Lung microvascular endothelial cell (primary cell): ENCODE measurements around the gene DRD2. TPM values are rescaled to one million over a fixed set of nuclear protein-coding genes. Genes with fewer than 3 reads are reported as not detected.
"Not testable (repeated sequence)": the region's sequence is repeated elsewhere in the genome, so short reads cannot be mapped to it uniquely, and the experiment has no call there.

ENCODE experiments used
- DNase-seq, 2 donors: peaks; one replicate each; pipeline versions ENCODE4 v3.0.0 to v3.0.0-alpha.2; 2010; ENCODE audit warnings: low read depth in 2 of 2
- total RNA-seq: library from RNA; depleted of rRNA; stranded (reverse); fragments of >200 nt; gene quantifications from 2 replicates; pipeline ENCODE4 v1.2.1, GENCODE V29; 2014

DRD2 gene
- total RNA-seq, result not detected in 2 replicates

DNA sequence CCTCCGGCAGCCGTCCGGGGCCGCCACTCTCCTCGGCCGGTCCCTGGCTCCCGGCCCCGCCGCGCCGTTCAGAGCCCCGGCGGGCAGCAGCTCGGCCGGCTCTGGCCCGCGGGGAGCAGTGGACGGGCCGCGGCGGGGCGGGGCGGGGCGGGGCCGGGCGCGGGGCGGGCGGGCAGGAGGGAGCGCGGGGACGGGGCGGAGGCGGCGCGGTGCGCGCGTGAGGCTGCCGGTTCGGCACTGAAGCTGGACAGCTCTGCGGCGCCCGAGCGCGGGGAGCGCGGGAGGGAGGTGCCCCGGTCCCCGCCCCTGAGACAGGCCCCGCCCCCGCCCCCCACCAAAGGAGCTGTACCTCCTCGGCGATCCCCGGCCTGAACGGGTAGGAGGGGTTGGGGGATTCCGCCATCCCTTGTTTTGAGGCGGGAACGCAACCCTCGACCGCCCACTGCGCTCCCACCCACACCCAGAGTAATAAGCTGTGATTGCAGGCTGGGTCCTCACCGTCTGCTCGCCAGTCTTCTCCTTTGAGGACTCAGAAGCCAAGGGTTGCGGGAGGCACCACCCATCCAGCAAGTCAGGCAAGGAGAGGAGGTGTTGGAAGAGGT lies at the start of gene DRD2:
Gene DRD2 (minus strand): TSS at position 239 of the 602 bp plus-strand sequence. CDS start 50,747 bp downstream, outside the sequence.
- peak in 1 of 2 donors; percentile 7 for DNase-seq

DNA sequence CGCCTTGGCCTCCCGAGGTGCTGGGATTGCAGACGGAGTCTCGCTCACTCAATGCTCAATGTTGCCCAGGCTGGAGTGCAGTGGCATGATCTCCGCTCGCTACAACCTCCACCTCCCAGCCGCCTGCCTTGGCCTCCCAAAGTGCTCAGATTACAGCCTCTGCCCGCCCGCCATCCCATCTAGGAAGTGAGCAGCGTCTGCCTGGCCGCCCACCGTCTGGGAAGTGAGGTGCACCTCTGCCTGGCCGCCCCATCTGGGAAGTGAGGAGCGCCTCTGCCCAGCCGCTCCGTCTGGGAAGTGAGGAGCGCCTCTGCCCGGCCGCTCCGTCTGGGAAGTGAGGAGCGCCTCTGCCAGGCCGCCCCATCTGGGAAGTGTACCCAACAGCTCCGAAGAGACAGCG lies 48.7 kb upstream of the DRD2 start:
- DNase-seq, result not testable (repeated sequence)

DNA sequence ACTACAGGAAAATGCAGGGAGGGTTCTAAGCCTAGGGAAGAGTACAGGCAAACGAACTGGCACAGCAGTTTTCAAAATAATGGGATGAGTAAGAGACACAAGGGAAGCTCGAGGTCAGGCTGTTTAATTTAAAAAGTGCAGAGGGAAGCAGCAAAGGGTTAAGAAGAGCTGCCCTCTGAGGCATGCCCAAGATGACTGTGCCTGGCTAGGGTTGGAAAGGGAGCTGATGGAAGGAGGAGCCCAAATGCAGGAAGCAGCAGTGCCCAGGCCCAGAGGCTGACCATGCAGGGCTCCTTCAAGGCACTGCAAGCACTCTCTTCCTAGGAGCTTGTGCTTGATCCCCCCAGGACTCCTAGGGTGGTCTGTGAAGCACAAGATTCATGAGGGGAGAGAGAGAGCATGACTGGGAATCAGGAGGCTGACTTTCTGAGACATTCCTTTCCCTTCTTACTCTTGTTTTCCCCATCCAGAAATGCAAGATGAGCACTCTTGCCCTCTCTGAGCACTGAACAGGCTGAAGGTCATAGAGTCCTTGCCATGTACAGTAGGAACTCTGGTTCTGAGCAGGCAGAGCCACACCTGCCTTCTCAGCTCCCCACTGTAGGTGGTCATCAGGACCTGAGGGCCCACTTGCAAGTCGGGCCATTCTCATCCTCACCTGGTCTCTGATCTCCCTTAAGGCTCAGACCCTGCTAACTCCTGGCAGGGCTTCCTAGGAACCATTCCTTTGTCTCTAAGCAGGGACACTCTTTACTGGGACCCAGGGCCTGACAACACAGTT lies 46.7 kb upstream of the DRD2 start:
- DNase-seq, result no peak

DNA sequence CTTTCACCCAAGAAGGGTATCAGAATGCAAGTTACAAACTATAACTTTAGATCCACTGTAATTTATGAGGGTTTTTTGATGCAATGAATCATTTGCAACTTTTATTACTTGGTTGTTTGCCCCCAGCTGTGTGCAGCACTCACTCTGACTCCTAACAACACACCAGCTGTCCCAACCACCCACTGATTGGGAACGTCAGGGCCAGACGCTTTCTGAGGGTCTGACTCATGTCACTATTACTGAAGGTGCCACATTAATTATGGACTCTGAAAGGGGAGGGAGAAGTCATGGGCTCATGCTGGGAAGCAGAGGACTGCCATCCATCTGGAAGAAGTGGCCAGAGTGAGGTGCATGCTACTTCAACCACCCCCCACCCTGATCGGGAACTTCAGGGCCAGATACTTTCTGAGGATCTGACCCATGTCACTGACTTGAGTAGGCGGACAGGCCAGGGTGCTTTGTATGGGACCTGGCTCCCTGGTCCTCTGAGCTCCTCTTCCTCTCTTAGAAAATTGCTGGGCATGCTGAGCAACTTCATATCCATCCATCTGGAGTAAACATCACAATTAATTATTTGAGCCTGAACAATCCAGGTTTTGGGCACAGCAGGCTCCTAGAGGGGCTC lies 44.9 kb upstream of the DRD2 start:
- no peak for DNase-seq

DNA sequence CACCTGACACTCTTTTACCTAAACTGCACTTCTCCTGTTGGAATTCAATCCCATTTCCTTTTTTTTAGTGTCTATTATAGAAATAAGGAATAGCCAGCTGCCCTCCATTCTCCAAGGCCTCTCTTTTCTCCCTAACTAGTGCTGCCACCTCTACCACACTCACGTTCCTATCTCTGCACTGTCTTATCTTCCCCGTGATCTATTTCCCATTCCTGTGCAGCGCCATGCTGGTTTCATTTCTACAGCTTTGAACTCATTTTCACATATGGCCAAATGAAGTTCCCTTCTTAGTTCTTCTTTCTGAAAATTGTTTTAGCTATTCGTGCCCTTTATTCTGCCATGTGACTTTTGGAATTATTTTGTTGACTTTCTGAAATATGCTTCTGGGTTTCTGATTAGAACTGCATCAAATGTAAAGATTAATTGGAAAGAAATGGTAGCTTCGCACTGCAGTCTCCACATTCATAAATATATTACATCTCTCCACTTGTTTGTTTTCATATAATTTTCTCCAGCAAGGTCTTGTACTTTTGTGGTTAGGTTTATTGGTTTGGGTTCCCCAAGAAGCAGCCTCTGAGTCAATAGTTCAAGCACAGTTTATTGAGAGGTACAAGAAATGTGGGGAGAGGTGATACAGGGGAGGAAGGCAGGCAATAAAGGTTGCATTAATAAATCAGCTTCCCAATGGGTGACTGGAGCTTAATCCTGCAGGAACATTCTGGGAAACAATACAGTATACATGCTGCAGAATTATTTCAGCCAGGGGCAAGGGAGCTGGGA lies 43.7 kb upstream of the DRD2 start:
- DNase-seq, result no peak

DNA sequence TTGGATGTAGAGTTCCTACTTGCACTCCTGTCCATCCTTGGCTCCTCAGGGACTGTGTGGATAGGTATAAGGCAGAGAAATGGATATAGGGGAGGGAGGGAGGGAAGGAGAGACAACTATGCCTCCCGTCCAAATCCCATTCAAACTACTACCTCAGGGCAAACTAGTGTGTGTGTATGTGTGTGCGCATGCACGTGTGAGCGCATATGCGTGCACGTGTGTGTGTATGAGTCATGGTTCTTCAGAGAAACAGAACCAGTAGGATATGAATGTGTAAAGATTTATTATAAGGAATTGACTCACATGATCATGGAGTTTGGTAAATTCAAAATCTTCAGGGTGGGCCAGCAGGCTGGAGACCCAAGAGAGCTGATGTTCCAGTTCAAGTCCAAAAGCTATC lies 42.2 kb upstream of the DRD2 start:
- DNase-seq, result no peak

DNA sequence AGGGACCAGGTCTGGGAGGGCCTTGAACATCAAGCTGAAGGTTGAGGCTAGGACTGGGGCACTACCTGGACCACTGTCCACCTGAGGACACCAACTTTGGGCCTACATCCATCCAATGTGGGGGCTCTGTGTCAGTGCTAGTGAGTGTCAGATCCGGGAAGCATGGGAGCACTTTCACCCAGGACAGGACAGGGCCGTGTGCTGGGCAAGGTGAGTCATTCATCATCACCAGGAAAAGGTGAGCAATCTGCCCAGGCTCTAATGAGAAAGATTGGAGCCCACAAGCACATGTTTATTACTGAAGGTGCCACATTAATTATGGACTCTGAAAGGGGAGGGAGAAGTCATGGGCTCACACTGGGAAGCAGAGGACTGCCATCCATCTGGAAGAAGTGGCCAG lies 39.7 kb upstream of the DRD2 start:
- no peak for DNase-seq

DNA sequence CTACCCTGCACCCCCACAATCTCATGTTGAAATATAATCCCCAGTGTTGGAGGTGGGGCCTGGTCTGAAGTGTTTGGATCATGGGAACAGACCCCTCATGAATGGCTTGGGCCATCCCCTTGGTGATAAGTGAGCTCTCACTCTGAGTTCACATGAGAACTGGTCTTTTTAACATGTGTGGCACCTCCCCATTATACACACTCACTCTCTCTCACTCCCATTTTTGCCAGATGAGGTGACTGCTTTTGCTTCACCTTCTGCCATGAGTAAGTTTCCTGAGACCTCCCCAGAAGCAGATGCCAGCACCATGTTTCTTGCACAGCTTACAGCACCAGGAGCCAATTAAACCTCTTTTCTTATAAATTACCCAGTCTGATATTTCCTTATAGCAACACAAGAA lies 32.1 kb upstream of the DRD2 start:
- DNase-seq, result no peak

DNA sequence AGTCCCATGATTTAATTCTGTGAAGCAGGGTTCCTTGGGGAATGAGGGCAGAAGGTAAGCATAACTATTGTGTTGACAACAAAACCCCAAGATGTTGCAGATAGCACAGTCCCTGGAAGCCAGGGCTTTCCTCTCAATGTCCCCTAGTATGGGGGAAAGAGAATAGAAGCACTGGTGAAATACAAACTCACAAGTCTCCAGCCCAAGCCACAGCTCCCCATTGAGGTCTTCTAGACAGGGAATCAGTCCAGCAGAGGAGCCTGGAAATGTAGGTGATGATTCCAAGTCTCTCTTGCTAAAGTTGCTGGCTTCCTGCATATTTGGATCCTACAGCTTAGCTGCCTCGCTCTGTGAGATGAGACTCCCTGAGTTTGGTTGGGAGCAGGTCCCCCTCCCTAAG lies 31.7 kb upstream of the DRD2 start:
- no peak for DNase-seq

DNA sequence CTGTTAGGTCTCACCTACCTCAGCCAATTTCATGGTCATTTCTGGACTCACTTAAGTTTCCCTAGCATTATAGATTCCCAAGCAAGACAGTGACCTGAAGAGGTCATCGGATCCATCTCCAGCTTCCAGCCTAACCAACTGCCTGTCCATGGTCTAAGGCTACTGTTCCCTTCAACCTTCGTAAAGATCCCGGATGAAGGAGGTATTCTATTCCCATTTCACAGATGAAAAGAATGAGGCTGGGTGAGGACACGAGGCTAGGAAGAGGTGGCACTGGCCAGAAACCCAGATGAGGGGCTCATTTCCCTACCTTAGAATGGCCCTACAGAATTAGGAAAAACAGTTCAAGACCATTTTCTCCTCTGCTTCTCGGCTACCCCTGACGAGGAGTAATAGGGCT lies 31.3 kb upstream of the DRD2 start:
- DNase-seq, result no peak

DNA sequence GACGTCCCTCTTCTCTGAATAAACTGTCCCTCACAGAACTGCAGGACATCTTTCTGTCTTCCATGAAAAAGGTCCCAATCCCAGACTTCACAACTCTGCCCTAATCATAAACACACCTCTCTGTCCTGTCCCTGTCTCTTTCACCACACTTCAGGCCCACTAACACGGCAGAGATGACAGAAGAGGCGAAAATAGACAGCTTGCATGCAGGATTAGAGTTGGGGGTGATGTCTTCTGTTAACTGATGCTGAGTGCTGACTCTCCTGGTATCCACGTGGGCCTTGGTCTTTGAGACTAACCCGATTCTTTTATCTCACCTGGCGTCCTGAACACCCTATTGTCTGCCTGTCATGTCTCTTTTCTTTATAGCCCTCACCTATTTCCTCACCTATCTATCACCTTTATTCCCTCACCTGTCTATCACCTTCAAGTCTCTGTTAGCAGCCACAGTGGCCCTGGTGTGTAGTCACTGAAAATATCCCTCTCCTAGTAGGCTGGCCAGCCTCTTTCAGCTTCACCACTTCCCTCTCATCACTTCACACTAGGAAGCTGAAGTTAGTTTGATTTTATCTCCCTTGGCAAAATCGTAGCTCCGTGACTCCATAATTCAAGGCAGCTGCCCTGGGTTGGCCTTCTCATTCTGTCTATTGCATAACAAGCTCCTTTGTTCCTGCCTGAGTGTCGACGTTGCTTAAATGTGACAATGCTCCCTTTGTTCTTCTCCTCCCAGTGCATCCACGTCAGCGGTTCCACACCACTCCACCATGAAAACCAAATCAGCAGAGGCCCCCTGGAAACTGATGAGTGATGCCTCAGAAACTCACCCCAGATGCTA lies 30.6 kb upstream of the DRD2 start:
- DNase-seq, result no peak

DNA sequence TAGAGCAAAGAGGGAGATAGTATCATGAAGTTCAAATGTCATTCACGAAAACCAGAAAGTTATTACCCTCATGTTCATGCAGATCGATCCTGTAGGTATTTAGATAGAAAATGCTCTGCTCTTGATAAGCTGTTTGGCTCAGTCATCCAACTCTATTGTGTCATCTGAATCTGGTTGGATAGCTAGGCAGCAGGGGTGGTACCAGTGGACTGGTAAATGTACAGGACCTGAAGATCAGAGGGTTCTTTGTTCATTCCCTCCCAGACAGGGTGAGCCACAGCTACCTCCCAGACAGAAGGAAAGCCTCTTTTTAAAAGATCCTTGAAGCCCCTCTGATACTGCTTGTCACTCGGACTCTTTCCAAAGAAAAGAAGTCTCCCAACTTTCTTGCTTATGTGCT lies 29.8 kb upstream of the DRD2 start:
- no peak for DNase-seq

DNA sequence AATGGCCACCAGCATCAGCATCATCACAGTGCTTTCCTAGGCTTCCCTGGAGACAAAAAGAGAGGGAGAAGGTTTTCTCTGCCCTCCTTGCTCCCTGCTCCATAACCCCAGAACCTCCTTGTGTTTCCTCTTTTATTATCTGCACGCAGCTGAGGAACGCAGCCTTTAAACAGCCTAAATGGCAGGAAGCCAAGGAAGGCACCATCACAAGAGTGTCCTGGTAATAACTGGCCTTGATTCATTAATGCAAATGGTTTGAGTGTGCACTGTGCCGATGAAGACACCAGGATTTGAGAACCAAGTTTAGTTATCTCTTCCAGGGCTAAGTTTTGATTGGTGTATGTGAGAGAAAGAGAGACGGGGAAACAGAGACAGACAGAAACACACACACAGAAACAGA lies 29.4 kb upstream of the DRD2 start:
- no peak for DNase-seq

DNA sequence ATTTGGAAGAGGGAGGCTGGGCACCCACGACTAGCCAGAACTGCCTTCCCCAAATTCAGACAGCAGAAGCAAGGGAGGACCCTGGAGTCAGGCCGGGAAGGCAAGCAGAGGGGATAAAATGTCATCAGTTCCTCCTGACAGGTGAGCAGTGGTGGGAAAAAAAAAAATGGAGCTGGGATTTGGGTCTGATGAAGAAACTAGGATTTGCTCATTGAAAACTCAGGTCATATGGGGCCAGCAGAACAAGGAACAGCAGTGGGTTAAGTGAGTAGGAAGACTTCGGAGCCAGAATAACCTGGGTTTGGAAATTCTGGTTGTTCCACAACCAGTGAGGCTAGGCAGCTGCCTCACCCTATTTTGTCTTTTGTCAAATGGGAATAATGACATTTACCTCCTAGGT lies 28.9 kb upstream of the DRD2 start:
- DNase-seq, result no peak

DNA sequence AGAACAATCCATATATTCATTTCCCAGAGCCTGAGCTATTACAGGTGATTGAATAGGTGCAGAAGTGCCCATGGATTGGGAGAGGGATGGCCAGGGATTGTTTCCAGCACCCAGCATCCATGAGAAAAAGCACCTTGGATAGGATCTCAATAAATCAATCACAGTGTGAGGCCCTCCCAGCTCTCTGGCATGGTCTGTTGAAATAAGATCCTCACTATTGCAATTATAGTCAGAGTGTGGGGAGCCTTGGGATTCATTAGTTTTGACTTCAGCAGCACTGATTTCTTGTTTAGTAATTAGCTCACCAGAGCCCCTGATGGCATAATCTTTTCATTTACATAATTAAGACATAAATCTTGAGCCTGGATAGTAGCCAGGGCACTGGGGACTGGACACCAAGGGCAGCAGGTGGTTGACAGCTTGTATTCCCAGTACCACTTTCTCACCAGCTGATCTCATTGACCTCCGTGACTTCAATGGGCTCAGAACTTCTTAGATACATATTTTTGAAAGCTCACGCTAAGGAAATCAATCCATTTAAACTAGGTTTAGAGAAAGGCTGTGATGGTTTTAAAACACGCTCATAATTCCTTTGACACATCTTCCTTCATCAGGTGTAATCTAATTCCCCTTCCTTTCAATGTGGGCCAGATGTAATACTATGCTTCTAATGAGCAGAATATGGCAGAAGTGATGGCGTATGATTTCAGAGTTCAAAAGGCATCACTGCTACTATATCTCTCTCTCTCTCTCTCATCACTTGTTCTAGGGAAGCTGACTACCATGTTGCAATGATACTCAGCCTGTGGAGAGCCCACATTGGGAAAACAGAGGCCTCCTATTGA lies 22.1 kb upstream of the DRD2 start:
- no peak for DNase-seq

DNA sequence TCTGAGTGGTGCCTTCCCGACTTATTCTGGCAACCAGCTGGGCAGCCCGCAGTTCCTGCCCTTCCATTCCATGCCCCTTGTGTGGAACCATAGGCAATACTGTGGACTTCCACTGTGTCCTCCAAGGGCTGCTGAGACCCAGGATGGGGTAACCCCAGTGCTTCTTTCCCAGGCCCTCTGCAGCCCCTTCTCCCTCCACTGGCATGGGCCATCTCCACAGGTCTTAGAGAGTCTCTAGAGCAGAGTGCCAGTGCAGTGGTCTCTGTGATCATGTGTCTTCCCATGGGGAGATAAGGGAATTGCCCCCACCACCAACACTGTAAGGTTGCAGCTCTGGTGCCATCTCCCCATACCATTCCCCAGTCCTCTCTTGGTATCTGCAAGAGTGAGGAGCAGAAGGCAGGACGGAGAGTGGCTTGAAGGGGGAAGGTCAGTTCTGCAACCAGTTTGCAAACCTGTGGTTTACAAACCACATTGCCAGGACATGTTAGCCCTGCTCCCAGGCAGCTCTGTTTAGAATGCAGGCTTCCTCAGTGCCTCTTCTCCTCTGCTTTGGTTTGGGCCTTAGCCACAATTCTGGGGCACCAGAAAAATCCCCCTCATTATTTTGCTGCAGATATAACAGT lies 20.9 kb upstream of the DRD2 start:
- no peak for DNase-seq

DNA sequence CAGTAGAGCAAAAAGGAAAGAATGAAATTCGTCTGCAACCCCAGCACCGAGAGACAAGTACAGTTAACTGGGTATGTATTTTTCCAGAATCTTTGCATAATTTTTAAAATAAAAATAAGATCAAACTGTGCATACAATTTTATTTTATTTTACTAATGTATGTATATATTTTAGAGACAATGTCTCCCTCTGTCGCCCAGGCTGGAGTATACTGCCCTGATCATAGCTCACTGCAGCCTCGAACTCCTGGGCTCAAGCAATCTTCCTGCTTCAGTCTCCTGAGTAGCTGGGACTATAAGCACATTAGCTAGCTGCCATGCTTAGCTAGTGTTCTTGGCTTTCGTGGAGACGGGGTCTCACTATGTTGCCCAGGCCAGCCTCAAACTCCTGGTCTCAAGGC lies 18.8 kb upstream of the DRD2 start:
- DNase-seq, result no peak

DNA sequence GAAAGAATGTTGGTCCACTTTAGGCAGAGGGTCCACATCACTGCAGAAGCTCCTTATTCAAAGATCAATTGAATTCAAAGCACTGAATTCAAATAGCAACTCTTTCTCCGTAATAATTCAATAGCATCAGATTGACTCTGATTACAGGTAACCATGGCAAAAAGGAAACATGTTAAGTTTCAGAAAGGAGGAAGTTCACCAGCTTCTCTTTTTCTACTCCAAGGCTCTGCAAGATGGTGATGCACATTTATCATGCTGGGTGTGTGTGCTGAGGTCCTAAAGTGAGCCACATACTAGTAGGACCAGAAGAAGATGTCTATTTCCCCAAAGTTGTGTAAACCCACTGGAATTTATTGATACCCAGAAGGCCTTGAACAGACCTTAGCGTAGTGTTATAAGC lies 18.0 kb upstream of the DRD2 start:
- DNase-seq, result no peak

DNA sequence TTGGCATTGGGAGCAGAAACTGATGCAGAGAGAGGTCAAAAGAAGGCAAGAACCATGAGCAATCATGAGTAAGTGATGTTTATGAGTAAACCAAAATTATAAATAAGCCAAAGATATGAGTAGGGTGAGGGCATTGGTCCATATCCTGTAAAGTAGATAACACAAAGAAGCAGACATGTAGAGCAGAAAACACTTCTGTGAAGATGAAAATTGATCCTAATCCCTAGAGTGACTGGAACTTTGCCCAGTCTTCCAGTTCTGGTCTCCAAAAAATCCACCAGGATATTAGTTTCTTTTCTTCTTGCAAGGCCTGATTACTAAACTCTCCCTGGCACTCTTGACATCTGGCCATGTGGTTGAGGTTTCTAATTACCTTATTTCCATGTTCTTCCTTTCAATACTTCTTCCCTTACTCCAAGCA lies 13.7 kb upstream of the DRD2 start:
- DNase-seq, result no peak

DNA sequence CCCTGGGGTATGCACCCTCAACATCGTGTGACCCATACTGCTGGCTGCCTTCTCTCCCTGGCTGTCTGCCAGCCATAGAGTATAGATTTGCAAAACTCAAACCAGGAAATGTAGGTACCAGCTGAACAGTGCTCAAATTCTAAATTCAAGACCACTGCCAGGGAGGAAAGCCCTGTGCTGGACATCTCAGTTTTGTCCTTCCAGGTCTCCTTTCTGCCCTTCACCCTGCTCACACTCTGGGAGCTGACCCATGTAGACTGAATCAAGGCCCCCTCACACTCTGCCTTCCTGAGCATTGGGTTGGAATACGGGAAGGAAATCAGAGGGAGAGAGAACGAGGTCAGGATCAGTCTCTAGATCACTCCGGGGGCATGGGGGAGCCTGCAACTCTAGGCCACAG lies 12.4 kb upstream of the DRD2 start:
- DNase-seq, result no peak
